ENCODE measurements around the gene RNASEL.

DNA sequence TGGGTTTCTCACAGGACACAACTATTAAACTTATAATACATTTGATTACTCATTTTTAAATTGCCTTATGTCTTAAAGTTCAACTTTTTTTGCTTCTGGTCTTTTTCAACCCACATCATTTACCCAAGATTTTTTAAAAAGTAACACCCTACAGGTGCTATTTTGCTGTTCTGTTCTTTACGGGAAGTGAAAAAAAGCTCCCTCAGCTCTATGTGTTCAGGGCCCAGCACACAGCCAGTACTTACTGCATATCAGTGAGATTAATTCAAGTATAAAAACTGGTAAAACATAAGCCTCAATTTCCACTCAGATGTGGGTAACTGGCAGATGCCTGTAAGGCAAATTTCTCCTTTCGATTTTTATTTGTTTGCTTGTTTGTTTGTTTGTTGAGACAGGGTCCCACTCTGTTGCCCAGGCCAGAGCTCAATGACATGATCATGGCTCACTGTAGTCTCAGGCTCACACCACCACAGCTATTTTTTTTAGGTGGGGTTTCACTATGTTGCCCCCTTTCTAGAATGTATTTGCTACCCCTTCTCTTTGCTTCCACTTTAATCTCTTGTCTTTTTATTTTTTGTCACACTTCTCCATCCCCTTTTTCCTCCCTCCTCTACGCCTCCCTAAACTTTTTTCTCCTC lies 20.3 kb downstream of the RNASEL start:
- TF ChIP-seq, protein P1, sequence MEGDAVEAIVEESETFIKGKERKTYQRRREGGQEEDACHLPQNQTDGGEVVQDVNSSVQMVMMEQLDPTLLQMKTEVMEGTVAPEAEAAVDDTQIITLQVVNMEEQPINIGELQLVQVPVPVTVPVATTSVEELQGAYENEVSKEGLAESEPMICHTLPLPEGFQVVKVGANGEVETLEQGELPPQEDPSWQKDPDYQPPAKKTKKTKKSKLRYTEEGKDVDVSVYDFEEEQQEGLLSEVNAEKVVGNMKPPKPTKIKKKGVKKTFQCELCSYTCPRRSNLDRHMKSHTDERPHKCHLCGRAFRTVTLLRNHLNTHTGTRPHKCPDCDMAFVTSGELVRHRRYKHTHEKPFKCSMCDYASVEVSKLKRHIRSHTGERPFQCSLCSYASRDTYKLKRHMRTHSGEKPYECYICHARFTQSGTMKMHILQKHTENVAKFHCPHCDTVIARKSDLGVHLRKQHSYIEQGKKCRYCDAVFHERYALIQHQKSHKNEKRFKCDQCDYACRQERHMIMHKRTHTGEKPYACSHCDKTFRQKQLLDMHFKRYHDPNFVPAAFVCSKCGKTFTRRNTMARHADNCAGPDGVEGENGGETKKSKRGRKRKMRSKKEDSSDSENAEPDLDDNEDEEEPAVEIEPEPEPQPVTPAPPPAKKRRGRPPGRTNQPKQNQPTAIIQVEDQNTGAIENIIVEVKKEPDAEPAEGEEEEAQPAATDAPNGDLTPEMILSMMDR (IDR thresholded peaks at IDR 0.05; ENCODE audit: low read length) = no peak
- no peak for TF ChIP-seq EZH2 (IDR thresholded peaks at IDR 0.05; ENCODE audit: borderline replicate concordance, low read length)

Data from OCI-LY1 (cell line).